Hematopoietic multipotent progenitor cell (in vitro differentiated cells): ENCODE measurements around the gene SHCBP1. TPM values are rescaled to one million over a fixed set of nuclear protein-coding genes. Genes with fewer than 3 reads are reported as not detected.

ENCODE experiments used
- small RNA-seq: library from RNA; depleted of rRNA; stranded (forward); fragments of <200 nt; gene quantifications from one replicate; pipeline ENCODE3, GENCODE V24; 2012
- total RNA-seq: library from RNA; depleted of rRNA; stranded (reverse); fragments of >200 nt; gene quantifications from one replicate; pipeline ENCODE4 v1.2.3, GENCODE V29; 2012

Gene SHCBP1
- total RNA-seq, 1 donor = 2.7 TPM

Small RNA genes lying within 50 kb of the gene (small RNA-seq; reads per million reads assigned to genes)
- not detected for gene RNU6-845P

Other genes with a start within 250 kb of the SHCBP1 start
- 44.2 TPM for gene VPS35, start 67.8 kb upstream of the SHCBP1 start, total RNA-seq
- gene ORC6, start 68.3 kb upstream of the SHCBP1 start, total RNA-seq = 3.8 TPM
- 0.27 TPM for gene MYLK3, start 127.0 kb upstream of the SHCBP1 start, total RNA-seq
- gene C16orf87, start 209.8 kb upstream of the SHCBP1 start, total RNA-seq = 3.5 TPM